ENCODE results near the gene TLE3.

DNA sequence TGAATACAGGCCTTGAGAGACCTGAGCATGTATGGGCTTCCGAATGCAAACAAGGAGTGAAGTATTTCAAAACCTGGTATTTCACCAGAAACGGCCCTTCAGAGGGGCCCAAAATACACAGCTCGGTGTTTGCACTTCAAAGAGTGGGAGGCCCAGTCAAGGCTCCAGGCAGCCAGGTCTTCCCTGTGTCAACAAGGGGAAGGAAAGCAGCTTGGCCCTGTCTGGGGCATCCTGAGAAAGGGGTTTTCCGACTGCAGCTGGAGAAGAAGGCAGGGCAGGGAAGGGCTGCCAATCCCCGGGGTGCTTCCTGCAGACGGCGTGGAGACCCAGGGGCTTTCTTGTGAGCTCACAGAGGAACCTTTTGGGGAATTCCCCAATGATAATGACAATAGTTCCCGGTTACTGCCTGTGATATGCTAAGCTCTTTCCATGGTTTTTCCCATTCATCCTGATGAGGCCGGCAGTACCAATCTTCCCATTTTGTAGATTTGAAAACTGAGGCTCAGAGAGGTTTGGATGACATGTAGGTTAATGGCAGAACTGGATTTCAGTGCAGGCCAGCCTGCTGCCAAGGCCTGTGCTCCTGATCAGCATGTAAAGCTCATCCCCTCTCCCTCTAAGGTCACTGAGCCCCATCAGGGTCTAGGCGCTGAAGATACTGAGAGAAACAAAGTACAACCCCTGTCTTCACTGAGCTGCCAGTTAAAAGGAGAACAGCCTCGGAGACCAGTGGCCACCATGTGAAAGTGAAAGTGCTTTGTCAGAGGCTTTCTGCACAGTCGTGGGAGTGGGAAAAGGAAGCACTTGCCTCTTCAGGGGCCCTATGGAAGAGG is 43.0 kb upstream of the TLE3 start:
- TF ChIP-seq, protein P1, sequence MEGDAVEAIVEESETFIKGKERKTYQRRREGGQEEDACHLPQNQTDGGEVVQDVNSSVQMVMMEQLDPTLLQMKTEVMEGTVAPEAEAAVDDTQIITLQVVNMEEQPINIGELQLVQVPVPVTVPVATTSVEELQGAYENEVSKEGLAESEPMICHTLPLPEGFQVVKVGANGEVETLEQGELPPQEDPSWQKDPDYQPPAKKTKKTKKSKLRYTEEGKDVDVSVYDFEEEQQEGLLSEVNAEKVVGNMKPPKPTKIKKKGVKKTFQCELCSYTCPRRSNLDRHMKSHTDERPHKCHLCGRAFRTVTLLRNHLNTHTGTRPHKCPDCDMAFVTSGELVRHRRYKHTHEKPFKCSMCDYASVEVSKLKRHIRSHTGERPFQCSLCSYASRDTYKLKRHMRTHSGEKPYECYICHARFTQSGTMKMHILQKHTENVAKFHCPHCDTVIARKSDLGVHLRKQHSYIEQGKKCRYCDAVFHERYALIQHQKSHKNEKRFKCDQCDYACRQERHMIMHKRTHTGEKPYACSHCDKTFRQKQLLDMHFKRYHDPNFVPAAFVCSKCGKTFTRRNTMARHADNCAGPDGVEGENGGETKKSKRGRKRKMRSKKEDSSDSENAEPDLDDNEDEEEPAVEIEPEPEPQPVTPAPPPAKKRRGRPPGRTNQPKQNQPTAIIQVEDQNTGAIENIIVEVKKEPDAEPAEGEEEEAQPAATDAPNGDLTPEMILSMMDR (conservative IDR thresholded peaks at IDR 0.05 in 1 of 2, IDR thresholded peaks at IDR 0.05 in 1 of 2; ENCODE audit: low read depth in 1 of 2, low read length in 2 of 2), result no peak
- no peak for TF ChIP-seq EZH2 (IDR thresholded peaks at IDR 0.05; ENCODE audit: low read length, missing control alignments)

All from fibroblast of lung (primary cell).